Stomach (tissue), 4 donors: Measurements from ENCODE around the gene SENP8.

Experiments
- EP300 ChIP-seq: sonication (generic); formaldehyde crosslinking; IDR thresholded peaks from one replicate; pipeline ENCODE4 v1.6.1; 2017; ENCODE audit warnings: antibody characterized with exemption
- POLR2A ChIP-seq, 4 donors: fragments of 450-650 bp; IDR thresholded peaks; one replicate each; pipeline ENCODE4 v1.6.1; 2016; ENCODE audit warnings: antibody characterized with exemption in 4 of 4, control low read depth in 2 of 4, mild to moderate bottlenecking in 1 of 4, moderate library complexity in 1 of 4
- POLR2AphosphoS5 ChIP-seq, 3 donors: sonication (generic); formaldehyde crosslinking; IDR thresholded peaks; one replicate each; pipeline ENCODE4 v1.6.1; 2016; ENCODE audit warnings: antibody characterized with exemption in 3 of 3
- TF ChIP-seq, protein P1 (sequence below), 7 experiments: fragments of 450-650 bp in 4 of 7; fragments of 200-600 bp in 3 of 7; sonication (generic) in 3 of 7; IDR thresholded peaks; one replicate each; pipeline ENCODE4 v1.5.1; 2016 to 2019; ENCODE audit warnings: antibody characterized with exemption in 7 of 7, control low read depth in 2 of 7, mild to moderate bottlenecking in 1 of 7

DNA sequence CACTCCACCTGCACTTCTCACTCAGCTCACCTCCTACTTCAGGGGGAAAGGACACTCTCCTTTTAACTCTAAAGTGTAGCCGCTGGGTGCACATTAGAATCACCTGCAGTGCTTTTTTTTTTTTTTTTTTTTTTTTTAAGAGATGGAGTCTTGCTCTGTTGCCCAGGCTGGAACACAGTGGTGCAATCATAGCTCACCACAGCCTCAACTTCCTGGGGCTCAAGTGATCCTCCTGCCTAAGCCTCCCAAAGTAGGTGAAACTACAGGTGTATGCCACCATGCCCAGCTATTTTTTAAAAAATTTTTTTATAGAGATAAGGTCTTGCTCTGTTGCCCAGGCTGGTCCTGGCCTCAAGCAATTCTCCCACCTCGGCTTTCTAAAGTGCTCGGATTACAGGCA is 58.5 kb downstream of the SENP8 start:
- TF ChIP-seq, protein P1, sequence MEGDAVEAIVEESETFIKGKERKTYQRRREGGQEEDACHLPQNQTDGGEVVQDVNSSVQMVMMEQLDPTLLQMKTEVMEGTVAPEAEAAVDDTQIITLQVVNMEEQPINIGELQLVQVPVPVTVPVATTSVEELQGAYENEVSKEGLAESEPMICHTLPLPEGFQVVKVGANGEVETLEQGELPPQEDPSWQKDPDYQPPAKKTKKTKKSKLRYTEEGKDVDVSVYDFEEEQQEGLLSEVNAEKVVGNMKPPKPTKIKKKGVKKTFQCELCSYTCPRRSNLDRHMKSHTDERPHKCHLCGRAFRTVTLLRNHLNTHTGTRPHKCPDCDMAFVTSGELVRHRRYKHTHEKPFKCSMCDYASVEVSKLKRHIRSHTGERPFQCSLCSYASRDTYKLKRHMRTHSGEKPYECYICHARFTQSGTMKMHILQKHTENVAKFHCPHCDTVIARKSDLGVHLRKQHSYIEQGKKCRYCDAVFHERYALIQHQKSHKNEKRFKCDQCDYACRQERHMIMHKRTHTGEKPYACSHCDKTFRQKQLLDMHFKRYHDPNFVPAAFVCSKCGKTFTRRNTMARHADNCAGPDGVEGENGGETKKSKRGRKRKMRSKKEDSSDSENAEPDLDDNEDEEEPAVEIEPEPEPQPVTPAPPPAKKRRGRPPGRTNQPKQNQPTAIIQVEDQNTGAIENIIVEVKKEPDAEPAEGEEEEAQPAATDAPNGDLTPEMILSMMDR (IDR thresholded peaks at IDR 0.05), result no peak
- TF ChIP-seq POLR2A (IDR thresholded peaks at IDR 0.05), result no peak
- TF ChIP-seq EP300, result no peak
- no peak for TF ChIP-seq POLR2AphosphoS5 (IDR thresholded peaks at IDR 0.05)
